ENCODE data around the gene ANAPC16. TPM values are rescaled to one million over a fixed set of nuclear protein-coding genes. Genes with fewer than 3 reads are reported as not detected.

The ANAPC16 gene
- polyA plus RNA-seq, 2 of the 4 experiments (the other 2 are of a cell fraction) = 75.1 to 165 TPM

DNA sequence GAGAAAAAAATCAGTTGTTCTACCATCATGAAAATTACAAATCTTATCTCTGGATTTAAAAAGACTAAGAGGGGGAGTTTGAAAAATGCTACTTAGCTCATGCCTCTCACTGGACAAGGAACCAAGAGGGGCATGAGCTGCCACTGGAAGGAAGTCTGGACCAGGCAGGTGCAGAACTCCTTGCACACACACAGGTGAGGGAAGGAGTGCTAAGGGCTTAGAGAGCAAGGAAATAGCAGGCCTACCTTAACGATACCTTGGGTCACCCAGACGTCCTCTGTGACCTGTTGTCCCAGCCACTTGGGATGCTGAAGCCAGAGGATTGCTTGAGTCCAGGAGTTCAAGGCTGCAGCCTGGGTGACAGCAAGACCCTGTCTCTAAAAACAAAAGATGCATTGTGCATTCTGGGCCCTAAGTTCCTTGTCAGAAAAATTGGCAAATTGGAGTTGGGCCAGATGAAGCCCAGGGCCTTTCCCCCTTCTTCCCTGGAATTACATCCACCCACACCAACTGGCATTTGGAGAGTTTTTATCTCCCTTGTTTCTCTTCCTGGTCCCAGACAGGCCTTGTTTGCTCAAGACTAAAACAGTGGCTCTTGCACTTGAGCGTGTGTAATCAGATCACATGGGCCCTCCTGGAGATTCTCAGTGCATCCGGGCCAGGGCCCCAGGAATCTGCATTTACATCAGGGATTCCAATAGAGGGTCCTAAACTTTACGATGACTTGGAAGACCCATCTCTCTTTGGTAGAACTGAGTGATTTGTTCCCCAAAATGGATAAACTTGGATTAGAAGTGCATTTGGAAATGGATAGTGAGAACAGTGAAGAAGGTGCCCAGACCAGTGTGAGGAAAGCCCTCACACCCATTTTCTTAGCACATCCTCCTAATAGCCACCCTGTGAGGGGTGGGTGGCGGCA lies 60.9 kb downstream of the ANAPC16 start:
- FAIRE-seq (no peak), DNase-seq (ENCODE audit: low read depth in 1 of 2, low spot score in 1 of 2) (peak in 1 of 2 experiments; percentile 89), ATAC-seq (no peak; a peak in 1 of 6 replicates)
- Histone ChIP-seq H3K4me3 (peak overlapping the region; percentile 84), H3K4me1 (peaks cover 47% of the 10 kb centered on the region), H3K27ac (peak overlapping the region; percentile 98), H3K4me2 (peak overlapping the region; percentile 91), H3K9me3 (no peaks in the 10 kb centered on the region)
- ChIA-PET CTCF (interaction anchor here (0.8 to 8.9 kb wide), 11 partner anchors 8 to 60 kb away, joined by 3 to 94 read pairs (median 29); no protein-coding TSS in a partner anchor), POLR2A (interaction anchor here (0.6 to 6.8 kb wide), 15 partner anchors 11 to 61 kb away, joined by 3 to 197 read pairs (median 7); partner anchors contain the start of genes ANAPC16 and ASCC1)
- TF ChIP-seq HOXA7 (CRISPR knock-in tag; IDR thresholded peaks at IDR 0.05) = peak; percentile 95
- peak; percentile 46; the same call in 1 of the 2 replicates for TF ChIP-seq RARB (CRISPR knock-in tag; IDR thresholded peaks at IDR 0.05)
- TF ChIP-seq, protein P1, sequence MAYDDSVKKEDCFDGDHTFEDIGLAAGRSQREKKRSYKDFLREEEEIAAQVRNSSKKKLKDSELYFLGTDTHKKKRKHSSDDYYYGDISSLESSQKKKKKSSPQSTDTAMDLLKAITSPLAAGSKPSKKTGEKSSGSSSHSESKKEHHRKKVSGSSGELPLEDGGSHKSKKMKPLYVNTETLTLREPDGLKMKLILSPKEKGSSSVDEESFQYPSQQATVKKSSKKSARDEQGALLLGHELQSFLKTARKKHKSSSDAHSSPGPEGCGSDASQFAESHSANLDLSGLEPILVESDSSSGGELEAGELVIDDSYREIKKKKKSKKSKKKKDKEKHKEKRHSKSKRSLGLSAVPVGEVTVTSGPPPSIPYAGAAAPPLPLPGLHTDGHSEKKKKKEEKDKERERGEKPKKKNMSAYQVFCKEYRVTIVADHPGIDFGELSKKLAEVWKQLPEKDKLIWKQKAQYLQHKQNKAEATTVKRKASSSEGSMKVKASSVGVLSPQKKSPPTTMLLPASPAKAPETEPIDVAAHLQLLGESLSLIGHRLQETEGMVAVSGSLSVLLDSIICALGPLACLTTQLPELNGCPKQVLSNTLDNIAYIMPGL (CRISPR knock-in tag; IDR thresholded peaks at IDR 0.05; ENCODE audit: borderline replicate concordance) = 0 out of 2 replicates have a peak, but pooled peaks have one; percentile 28
- TF ChIP-seq RAD21 (conservative IDR thresholded peaks at IDR 0.05 in 1 of 2, IDR thresholded peaks at IDR 0.05 in 1 of 2) = peak in 1 of 2 experiments; percentile 39; a peak in 1 of 5 replicates
- TF ChIP-seq, protein P2, sequence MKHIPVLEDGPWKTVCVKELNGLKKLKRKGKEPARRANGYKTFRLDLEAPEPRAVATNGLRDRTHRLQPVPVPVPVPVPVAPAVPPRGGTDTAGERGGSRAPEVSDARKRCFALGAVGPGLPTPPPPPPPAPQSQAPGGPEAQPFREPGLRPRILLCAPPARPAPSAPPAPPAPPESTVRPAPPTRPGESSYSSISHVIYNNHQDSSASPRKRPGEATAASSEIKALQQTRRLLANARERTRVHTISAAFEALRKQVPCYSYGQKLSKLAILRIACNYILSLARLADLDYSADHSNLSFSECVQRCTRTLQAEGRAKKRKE (CRISPR knock-in tag; IDR thresholded peaks at IDR 0.05; ENCODE audit: low read depth) = peak; percentile 54; the same call in 1 of the 2 replicates
- TF ChIP-seq, protein P3, sequence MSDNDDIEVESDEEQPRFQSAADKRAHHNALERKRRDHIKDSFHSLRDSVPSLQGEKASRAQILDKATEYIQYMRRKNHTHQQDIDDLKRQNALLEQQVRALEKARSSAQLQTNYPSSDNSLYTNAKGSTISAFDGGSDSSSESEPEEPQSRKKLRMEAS (IDR thresholded peaks at IDR 0.05) = peak; percentile 45
- TF ChIP-seq CEBPB (IDR thresholded peaks at IDR 0.05) = peak; percentile 11 to 47; a peak in 1 of 4 replicates
- no peak for TF ChIP-seq FOXS1 (CRISPR knock-in tag; IDR thresholded peaks at IDR 0.05)
- TF ChIP-seq CHD4 (IDR thresholded peaks at IDR 0.05; ENCODE audit: borderline replicate concordance) = no peak
- TF ChIP-seq, protein P4, sequence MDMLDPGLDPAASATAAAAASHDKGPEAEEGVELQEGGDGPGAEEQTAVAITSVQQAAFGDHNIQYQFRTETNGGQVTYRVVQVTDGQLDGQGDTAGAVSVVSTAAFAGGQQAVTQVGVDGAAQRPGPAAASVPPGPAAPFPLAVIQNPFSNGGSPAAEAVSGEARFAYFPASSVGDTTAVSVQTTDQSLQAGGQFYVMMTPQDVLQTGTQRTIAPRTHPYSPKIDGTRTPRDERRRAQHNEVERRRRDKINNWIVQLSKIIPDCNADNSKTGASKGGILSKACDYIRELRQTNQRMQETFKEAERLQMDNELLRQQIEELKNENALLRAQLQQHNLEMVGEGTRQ (IDR thresholded peaks at IDR 0.05) = peak; percentile 44
- TF ChIP-seq TP53 (CRISPR knock-in tag; IDR thresholded peaks at IDR 0.05) = peak; percentile 12; the same call in 1 of the 2 replicates
- peak; percentile 36 for TF ChIP-seq SMC3 (IDR thresholded peaks at IDR 0.05)
- peak; percentile 76; the same call in 1 of the 2 replicates for TF ChIP-seq GATA3 (IDR thresholded peaks at IDR 0.05; ENCODE audit: borderline replicate concordance)
- TF ChIP-seq ZSCAN20 (CRISPR knock-in tag; IDR thresholded peaks at IDR 0.05) = peak; percentile 58
- TF ChIP-seq JUN (IDR thresholded peaks at IDR 0.05) = peak; percentile 90 to 99
- TF ChIP-seq, protein P5, sequence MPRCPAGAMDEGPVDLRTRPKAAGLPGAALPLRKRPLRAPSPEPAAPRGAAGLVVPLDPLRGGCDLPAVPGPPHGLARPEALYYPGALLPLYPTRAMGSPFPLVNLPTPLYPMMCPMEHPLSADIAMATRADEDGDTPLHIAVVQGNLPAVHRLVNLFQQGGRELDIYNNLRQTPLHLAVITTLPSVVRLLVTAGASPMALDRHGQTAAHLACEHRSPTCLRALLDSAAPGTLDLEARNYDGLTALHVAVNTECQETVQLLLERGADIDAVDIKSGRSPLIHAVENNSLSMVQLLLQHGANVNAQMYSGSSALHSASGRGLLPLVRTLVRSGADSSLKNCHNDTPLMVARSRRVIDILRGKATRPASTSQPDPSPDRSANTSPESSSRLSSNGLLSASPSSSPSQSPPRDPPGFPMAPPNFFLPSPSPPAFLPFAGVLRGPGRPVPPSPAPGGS (IDR thresholded peaks at IDR 0.05) = peak; percentile 88; the same call in 2 of the 3 replicates
- TF ChIP-seq EHF (CRISPR knock-in tag; IDR thresholded peaks at IDR 0.05) = peak; percentile 65; the same call in 1 of the 2 replicates
- TF ChIP-seq KDM1A (IDR thresholded peaks at IDR 0.05; ENCODE audit: low read depth) = 0 out of 2 replicates have a peak, but pooled peaks have one; percentile 53
- TF ChIP-seq, protein P6, sequence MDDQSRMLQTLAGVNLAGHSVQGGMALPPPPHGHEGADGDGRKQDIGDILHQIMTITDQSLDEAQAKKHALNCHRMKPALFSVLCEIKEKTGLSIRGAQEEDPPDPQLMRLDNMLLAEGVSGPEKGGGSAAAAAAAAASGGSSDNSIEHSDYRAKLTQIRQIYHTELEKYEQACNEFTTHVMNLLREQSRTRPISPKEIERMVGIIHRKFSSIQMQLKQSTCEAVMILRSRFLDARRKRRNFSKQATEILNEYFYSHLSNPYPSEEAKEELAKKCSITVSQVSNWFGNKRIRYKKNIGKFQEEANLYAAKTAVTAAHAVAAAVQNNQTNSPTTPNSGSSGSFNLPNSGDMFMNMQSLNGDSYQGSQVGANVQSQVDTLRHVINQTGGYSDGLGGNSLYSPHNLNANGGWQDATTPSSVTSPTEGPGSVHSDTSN (IDR thresholded peaks at IDR 0.05) = peak; percentile 58
- TF ChIP-seq TFCP2L1 (CRISPR knock-in tag; IDR thresholded peaks at IDR 0.05) = 0 out of 2 replicates have a peak, but pooled peaks have one; percentile 12
- TF ChIP-seq ZNF302 (CRISPR knock-in tag; IDR thresholded peaks at IDR 0.05) = no peak
- no peak for TF ChIP-seq RFX5 (IDR thresholded peaks at IDR 0.05)
- TF ChIP-seq EP300 (IDR thresholded peaks at IDR 0.05) = peak; percentile 46 to 60; a peak in 3 of 5 replicates
- TF ChIP-seq FOSL2 (IDR thresholded peaks at IDR 0.05) = no peak
- TF ChIP-seq FOSL2 (CRISPR knock-in tag; IDR thresholded peaks at IDR 0.05) = peak; percentile 38
- TF ChIP-seq POLR2A (IDR thresholded peaks at IDR 0.05; ENCODE audit: low read length) = peak; percentile 86
- no peak for TF ChIP-seq NR3C1 (IDR thresholded peaks at IDR 0.05)
- 0 out of 2 replicates have a peak, but pooled peaks have one; percentile 46 for TF ChIP-seq FOSB (CRISPR knock-in tag; IDR thresholded peaks at IDR 0.05)
- no peak for TF ChIP-seq CBX2 (IDR thresholded peaks at IDR 0.05; ENCODE audit: borderline replicate concordance, low read depth)
- peak; percentile 54; the same call in 1 of the 2 replicates for TF ChIP-seq HOXB13 (CRISPR knock-in tag; IDR thresholded peaks at IDR 0.05; ENCODE audit: low read depth)
- TF ChIP-seq JUNB (IDR thresholded peaks at IDR 0.05) = 0 out of 2 replicates have a peak, but pooled peaks have one; percentile 22
- 0 out of 2 replicates have a peak, but pooled peaks have one; percentile 13 for TF ChIP-seq HOXB5 (CRISPR knock-in tag; IDR thresholded peaks at IDR 0.05)
- TF ChIP-seq PHF8 (IDR thresholded peaks at IDR 0.05; ENCODE audit: borderline replicate concordance, low read depth) = no peak
- peak; percentile 92; the same call in 1 of the 2 replicates for TF ChIP-seq POLR2AphosphoS2 (conservative IDR thresholded peaks at IDR 0.05; ENCODE audit: low read length)
- 30% methylated on average over 6 of the region's 6 CpGs for WGBS (ENCODE audit: missing lambda C conversion rate)

All from A549 (cell line).